Measurements from ENCODE around the gene C14orf119. TPM values are rescaled to one million over a fixed set of nuclear protein-coding genes. Genes with fewer than 3 reads are reported as not detected.

C14orf119 gene
- total RNA-seq, 1 donor from 2014 or later, result 37.5 TPM

DNA sequence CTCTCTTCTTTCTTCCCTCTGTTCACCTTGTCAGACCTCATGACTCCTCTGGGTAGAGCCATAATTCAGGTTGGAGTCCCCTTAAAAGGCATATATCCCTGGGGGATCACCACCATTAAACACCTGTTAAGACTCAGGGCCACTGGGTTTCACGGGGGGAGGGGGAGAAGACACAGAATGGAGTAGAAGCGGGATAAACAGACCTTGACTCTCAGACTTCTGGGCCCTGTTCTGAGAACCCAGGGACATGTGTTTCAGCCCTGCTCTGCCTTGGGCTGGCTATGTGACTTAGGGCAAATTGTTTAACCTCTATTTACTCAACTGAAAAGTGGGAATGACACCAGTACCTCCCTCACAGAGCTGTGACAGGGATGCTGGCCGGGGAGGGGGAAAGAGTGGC, 42.6 kb upstream of the C14orf119 start:
- Histone ChIP-seq H3K27me3 (no peaks in the 10 kb centered on the region), H3K9me3 (ENCODE audit: low read depth) (no peaks in the 10 kb centered on the region), H3F3A (ENCODE audit: low read depth) (peaks cover under 1% of the 10 kb centered on the region), H3K4me2 (no peak overlapping the region), H3K9ac (no peak overlapping the region), H3K27ac (no peak overlapping the region), H3K79me2 (ENCODE audit: low read depth) (peaks cover 7% of the 10 kb centered on the region), H3K36me3 (no peaks in the 10 kb centered on the region), H4K20me1 (ENCODE audit: low read depth) (peaks cover 15% of the 10 kb centered on the region), H2AFZ (replicated peaks) (no peak overlapping the region), H3K4me3 (no peak overlapping the region), H3K4me1 (peaks cover 5% of the 10 kb centered on the region)
- H3K36me3 Mint-ChIP-seq, result peaks cover 22% of the 10 kb centered on the region
- no peak for DNase-seq (ENCODE audit: low spot score)
- TF ChIP-seq EZH2phosphoT487 (IDR thresholded peaks at IDR 0.05), result no peak
- no peak for TF ChIP-seq EZH2 (IDR thresholded peaks at IDR 0.05)
- no peak for TF ChIP-seq CTCF (IDR thresholded peaks at IDR 0.05)
- no peaks in the 10 kb centered on the region for H3K9me3 Mint-ChIP-seq
- peaks cover 10% of the 10 kb centered on the region for H3K4me1 Mint-ChIP-seq
- peak overlapping the region; percentile 50 for H3K27ac Mint-ChIP-seq
- H3K27me3 Mint-ChIP-seq (ENCODE audit: insufficient read depth, low read depth), result peaks cover 5% of the 10 kb centered on the region
- H3K4me3 Mint-ChIP-seq, result no peak overlapping the region

DNA sequence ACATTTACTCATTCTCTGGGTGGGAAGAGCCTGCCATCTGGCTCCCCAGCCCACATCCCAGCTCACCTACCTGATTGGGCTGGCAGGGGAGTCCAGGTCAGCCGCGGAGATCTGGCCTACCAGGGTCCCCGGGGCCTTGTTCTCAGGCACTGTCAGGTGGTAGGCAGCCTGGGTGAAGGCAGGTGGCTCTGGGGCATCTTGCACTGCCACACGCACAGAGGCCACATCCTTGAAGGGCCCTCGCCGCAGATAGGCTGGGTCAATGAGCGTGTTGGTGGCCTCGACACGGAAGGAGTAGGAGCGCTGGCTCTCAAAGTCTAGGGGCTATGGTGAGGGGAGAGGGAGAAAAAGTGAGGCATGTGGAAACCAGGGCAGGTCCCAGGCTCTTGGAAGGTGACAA, 41.9 kb upstream of the C14orf119 start:
- H4K20me1 ChIP-seq (ENCODE audit: low read depth), result peaks cover 19% of the 10 kb centered on the region
- Mint-ChIP-seq H3K36me3 (peaks cover 20% of the 10 kb centered on the region), H3K27ac (no peak overlapping the region)

GRCh38 chr14:23054000-23054811, 41.1 kb upstream of the C14orf119 start:
- peak overlapping the region; percentile 31 for H3K4me3 Mint-ChIP-seq

More for the DNA sequence above, 41.9 kb upstream of the C14orf119 start:
- H3K9me3 ChIP-seq (ENCODE audit: low read depth), result no peaks in the 10 kb centered on the region
- peaks cover 8% of the 10 kb centered on the region for H3F3A ChIP-seq (ENCODE audit: low read depth)
- H2AFZ ChIP-seq (replicated peaks), result no peak overlapping the region
- no peak overlapping the region for H3K4me3 ChIP-seq
- no peak overlapping the region for H3K9ac ChIP-seq
- H3K27me3 Mint-ChIP-seq (ENCODE audit: insufficient read depth, low read depth), result peaks cover 8% of the 10 kb centered on the region
- no peak overlapping the region for H3K4me3 Mint-ChIP-seq
- peaks cover 5% of the 10 kb centered on the region for H3K4me1 ChIP-seq
- DNase-seq (ENCODE audit: low spot score), result no peak
- H3K79me2 ChIP-seq (ENCODE audit: low read depth), result peaks cover 7% of the 10 kb centered on the region
- no peak for TF ChIP-seq EZH2phosphoT487 (IDR thresholded peaks at IDR 0.05)
- H3K36me3 ChIP-seq, result no peaks in the 10 kb centered on the region
- H3K9me3 Mint-ChIP-seq, result no peaks in the 10 kb centered on the region
- H3K27ac ChIP-seq, result no peak overlapping the region
- H3K4me2 ChIP-seq, result no peak overlapping the region
- H3K27me3 ChIP-seq, result no peaks in the 10 kb centered on the region
- peaks cover 15% of the 10 kb centered on the region for H3K4me1 Mint-ChIP-seq

More at GRCh38 chr14:23054000-23054811, 41.1 kb upstream of the C14orf119 start:
- no peak overlapping the region for H3K27ac ChIP-seq
- H4K20me1 ChIP-seq (ENCODE audit: low read depth), result peaks cover 26% of the 10 kb centered on the region
- Mint-ChIP-seq H3K4me1 (peaks cover 20% of the 10 kb centered on the region), H3K27ac (no peak overlapping the region), H3K36me3 (peaks cover 16% of the 10 kb centered on the region), H3K27me3 (ENCODE audit: insufficient read depth, low read depth) (peaks cover 8% of the 10 kb centered on the region), H3K9me3 (no peaks in the 10 kb centered on the region)
- no peaks in the 10 kb centered on the region for H3K9me3 ChIP-seq (ENCODE audit: low read depth)
- H3K27me3 ChIP-seq, result no peaks in the 10 kb centered on the region
- H3K4me3 ChIP-seq, result no peak overlapping the region
- H3K79me2 ChIP-seq (ENCODE audit: low read depth), result peaks cover 7% of the 10 kb centered on the region
- H2AFZ ChIP-seq (replicated peaks), result no peak overlapping the region
- TF ChIP-seq EZH2phosphoT487 (IDR thresholded peaks at IDR 0.05) (no peak), CTCF (IDR thresholded peaks at IDR 0.05) (peak; percentile 37)
- DNase-seq (ENCODE audit: low spot score), result peak; percentile 39
- H3F3A ChIP-seq (ENCODE audit: low read depth), result peaks cover 16% of the 10 kb centered on the region
- peaks cover 5% of the 10 kb centered on the region for H3K4me1 ChIP-seq
- H3K9ac ChIP-seq, result no peak overlapping the region
- no peaks in the 10 kb centered on the region for H3K36me3 ChIP-seq
- no peak overlapping the region for H3K4me2 ChIP-seq

All from neural progenitor cell (in vitro differentiated cells).